MM.1S (cell line): ENCODE data around the gene TRIM73.
"Not testable (repeated sequence)": the region's sequence is repeated elsewhere in the genome, so short reads cannot be mapped to it uniquely, and the experiment has no call there.

ENCODE experiments used
- CTCF ChIP-seq: fragments of 300-600 bp; sonication (generic); IDR thresholded peaks from 2 replicates; pipeline ENCODE4 v1.5.1; 2016; ENCODE audit warnings: antibody characterized with exemption, low read length, mixed read lengths
- EZH2 ChIP-seq: fragments of 300-600 bp; sonication (generic); optimal IDR thresholded peaks from 2 replicates; pipeline ENCODE3; 2017; ENCODE audit warnings: low read depth, mild to moderate bottlenecking, antibody characterized with exemption, low read length, mixed read lengths
- EZH2phosphoT487 ChIP-seq: fragments of 300-600 bp; sonication (generic); IDR thresholded peaks from 2 replicates; pipeline ENCODE4 v1.6.1; 2018; ENCODE audit warnings: antibody characterized with exemption, low read length

GRCh38 chr7:75359542-75359848 lies 35.9 kb upstream of the TRIM73 start:
- not testable (repeated sequence) for TF ChIP-seq CTCF, EZH2phosphoT487, EZH2
